ENCODE measurements around the gene CRADD.

GRCh38 chr12:93875157-93875556 is 198.0 kb downstream of the CRADD start:
- TF ChIP-seq, protein P1, sequence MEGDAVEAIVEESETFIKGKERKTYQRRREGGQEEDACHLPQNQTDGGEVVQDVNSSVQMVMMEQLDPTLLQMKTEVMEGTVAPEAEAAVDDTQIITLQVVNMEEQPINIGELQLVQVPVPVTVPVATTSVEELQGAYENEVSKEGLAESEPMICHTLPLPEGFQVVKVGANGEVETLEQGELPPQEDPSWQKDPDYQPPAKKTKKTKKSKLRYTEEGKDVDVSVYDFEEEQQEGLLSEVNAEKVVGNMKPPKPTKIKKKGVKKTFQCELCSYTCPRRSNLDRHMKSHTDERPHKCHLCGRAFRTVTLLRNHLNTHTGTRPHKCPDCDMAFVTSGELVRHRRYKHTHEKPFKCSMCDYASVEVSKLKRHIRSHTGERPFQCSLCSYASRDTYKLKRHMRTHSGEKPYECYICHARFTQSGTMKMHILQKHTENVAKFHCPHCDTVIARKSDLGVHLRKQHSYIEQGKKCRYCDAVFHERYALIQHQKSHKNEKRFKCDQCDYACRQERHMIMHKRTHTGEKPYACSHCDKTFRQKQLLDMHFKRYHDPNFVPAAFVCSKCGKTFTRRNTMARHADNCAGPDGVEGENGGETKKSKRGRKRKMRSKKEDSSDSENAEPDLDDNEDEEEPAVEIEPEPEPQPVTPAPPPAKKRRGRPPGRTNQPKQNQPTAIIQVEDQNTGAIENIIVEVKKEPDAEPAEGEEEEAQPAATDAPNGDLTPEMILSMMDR (IDR thresholded peaks at IDR 0.05) = no peak
- no peak for TF ChIP-seq POLR2A (IDR thresholded peaks at IDR 0.05)

Measured in body of pancreas (tissue), 4 donors.